HS-27A (cell line): ENCODE results near the gene UNKL.
"Not testable (repeated sequence)": the region's sequence is repeated elsewhere in the genome, so short reads cannot be mapped to it uniquely, and the experiment has no call there.

ENCODE experiments used
- DNase-seq: peaks from one replicate; pipeline ENCODE4 v3.0.0-alpha.2; 2012; ENCODE audit warnings: low read depth, missing footprints

UNKL gene

DNA sequence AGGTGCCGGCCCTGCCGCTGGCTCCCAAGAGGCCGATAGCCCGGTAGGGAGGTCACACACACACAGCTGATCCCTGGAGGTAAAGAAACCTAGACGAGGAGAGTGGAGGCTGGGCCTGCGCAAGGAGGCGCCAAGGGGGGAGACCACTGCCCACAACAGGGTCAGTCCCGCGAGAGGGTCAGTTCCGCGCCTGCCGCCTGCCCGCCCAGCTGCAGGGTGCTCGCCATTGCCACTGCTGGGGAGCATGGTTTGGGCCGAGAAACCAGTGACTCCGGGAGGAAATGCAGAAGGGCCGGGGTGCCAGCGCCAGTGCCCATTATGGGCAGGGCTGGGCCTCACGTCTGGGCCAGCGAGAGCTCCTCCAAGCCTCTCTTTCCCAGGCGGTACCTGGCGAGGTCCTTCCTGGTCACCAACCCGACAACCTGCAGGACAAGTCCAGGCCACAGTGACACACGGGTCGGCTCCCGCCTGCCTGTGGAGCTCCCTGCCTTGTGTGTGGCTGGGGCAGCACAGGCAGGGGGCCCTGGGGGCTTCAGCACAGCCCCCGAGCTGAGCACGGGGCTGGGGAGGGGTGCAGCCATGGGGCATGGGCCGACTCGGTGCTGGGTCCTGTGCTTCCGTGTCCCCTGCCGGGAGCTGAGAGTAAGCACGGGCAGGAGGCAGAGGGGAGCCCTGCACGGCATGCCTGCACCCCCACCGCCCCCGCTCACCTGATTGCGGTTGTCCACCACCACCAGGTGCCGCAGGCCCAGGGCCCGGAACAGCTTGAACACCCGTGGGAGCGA lies 32.0 kb upstream of the UNKL start:
- DNase-seq: no peak

DNA sequence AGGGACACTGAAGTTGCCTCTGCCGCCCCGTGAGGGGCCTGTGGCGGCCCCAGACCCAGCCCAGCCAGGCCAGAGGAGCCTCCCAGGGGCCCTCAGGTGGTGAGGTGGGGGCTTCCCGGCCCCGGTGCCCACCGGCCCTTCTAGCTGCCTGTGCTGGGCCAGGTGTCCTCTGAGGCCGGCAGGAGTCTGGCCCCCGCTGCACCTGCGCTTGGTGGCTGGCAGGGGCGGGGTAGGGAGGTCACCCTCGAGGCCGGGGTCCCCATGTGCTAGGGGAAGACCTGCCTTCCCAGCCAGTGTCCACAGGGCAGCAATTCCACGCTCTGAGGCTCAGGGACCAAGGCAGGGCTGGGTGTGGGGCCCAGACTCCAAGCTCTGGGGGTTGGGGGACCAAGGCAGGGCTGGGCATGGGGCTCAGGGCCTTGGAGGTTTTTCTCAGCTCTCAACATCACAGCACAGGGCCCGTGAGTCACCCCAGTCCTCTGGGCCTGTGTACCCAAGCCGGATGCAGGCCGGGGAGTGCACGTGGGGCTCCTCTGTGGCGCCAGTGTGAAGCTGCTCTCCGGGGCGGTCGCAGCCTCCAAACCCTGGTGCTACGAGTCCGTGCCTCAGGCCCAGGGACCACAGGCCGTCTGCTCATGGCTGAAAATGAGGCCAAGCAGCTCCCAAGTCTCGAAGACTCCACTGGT lies 31.2 kb upstream of the UNKL start:
- no peak for DNase-seq

DNA sequence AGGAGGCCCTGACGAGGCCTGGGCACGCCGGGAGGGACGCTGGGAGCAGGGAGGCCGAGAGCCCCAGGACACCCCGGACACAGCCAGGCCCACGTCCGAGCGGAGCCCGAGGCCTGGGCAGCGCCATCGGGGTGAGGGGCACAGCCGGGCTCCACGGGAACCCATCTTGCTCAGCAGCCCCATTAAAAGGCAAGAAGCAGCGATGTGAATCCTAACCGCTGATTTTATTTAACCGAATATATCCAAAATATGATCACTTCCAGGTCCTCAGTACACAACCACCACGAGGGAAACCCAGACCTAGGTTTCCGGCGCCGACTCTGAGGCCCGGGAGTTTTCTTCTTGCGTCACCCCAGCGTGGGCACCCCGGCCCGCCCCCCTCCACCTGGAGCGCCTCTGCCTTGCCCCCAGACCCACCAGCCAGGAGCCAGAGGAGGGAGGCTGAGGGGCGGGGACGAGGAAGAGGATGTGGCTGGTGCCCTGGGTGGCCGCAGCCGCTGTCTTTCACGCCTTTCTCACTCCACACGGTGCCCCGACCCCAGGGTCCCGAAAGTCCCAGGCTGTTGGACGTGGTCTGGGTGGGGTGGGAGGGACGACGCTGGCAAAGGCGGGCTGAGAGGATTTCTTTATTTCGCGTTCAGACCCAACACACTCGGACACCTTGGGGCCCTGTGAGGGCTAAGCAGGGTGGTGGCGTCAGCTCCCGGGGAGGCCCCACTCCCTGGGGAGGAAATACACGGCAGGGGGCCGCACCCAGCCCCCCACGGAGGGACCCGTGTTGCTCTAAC lies 30.4 kb upstream of the UNKL start:
- DNase-seq: no peak

DNA sequence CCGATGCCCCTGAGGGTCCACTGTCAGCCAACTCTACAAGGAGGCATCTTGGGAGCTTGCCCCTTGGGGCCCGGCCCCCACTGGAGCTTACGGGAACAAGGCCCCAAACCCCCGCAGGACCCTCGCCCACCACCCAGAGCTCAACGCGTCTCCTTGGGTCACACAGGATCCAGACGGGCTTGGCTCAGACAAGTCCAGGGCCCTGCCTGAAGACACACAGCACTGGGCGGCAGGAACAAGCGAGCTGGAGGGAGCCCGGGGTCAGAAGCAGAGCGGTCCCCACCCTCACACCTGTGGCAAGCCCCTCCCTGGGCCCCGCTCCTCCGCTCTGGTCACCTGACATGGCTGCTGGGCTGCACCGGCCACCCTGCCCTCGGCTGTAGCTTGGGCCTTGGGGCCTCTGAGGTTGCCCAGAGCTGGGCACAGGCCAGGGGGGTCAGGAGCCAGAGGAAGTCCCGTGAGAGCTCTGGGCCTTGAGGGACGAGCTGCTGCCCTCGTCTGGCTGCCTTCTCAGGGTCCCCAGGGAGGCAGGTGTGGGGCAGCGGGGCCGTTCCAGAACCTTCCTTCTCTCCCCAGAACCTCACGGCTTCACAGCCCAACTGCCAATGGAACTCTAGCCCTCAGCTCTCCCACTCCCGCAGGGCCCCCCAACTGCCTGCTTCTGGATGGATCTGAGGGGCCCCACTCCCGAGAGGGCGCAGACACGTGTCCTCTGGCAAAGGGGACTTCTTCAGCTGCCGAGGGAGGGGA lies 29.7 kb upstream of the UNKL start, which contains the start of gene CCDC154:
TSS of gene CCDC154 (minus strand) at position 577 of the 750 bp plus-strand sequence. CDS start at position 343, 234 bp downstream.
- no peak for DNase-seq

DNA sequence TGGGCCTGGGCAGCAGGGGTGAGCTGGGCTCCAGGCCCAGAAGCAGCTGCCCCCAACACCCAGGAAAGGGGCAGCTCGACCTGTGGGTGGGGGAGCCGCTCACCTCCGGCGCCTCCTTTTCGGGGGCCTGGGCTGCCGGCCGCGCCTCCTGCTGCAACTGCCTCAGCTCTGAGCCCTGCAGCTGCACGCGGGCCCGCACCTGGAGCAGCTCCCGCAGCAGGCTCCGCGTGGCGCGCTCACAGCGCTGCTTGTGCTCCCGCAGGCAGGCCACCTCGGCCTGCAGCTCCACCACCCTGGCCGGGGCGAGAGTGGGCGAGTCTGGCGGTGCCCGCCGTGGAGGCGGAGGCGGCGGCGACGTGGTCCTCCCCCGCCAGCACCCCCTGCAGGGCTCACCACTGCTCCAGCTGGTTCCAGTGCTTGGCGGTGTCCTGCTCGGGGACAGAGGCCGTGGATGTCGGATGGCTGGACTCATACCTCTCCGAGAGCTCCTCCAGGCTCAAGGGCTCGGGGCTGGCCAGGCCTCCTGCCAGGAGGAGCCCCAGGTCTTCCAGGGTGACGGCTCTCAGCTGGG lies 29.0 kb upstream of the UNKL start:
- DNase-seq: no peak

DNA sequence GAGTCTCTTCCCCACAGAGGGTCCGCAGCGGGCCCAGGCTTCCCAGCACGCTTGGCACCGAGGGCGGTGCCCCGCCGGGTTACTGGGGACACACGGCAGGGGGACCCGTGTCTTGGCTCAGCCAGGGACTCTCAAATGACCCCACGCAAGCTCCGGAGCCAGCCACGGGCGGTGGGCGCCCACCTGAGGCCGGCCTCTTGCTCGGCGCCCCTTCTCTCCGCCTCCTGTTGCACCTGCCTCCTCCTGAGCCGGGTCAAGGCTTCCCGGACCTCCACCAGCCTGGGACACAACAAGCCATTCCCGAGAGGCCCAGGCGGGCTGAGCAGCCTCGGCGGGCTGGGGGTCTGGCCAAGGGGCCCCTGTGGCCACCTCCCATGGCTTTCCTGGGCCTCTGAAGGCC lies 28.2 kb upstream of the UNKL start:
- no peak for DNase-seq

DNA sequence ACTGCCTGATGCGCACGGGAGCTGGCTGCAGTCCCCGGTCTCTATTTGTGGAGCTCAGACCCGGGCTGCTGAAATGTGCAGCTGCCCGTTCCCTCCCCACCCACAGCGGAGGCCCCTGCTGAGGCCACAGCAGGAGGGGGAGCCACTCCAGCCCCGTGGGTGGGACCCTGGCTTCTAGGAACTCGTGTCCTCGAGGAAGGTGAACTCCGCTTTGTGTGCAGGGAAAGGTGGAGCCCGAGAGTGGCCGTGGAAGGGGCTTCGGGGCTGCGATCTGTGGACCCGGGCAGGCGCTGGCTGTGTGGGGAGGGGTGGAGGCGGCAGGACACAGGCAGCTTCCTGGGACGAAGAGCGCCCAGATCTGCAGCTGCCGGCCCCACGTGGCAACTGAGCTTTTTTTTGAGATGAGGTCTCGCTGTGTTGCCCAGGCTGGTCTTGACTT lies 26.9 kb upstream of the UNKL start:
- DNase-seq: no peak

DNA sequence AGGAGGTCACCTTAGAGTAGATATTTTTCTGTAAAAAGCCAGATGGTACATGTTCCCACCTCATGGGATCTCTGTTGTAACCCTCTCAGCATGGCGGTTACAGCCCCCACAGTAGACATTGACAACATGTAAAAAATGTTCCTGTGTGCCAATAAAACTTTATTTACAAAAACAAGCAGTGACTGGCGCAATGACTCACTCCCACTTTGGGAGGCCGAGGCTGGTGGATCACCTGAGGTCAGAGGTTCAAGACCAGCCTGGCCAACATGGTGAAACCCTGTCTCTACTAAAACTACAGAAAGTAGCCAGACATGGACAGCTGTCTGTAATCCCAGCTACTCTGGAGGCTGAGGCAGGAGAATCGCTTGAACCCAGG lies 25.2 kb upstream of the UNKL start:
- DNase-seq: not testable (repeated sequence)

DNA sequence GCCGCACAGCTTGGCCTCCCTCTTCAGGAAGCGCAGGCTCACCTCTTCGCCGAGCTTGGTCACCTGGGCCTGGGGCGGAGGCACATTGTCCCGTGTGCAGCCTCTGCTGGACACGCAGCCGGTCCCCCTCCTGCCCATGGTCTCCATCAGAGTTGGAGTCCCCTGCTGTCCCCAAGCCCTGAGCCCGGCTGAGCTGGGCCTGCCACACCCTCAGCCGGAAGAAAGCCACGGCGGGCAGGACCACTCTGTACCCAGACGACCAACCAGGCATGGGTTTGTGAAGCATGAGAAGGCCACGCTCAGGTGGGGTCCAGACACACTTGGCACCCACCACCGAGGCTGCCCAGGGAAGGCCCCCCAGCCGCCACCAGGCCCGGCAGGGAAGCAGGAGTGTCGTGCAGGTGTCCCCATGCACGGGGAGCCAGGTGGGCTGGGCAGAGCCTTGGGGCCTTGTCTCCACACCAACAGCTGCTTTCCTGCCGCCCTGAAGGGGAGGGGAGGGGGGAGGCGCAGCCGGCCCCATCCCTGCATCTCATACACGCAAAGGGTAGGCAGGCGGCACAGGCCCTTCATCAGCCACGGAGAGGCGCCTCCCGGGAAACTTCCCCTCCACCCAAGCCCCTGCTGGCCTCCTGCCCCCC lies 24.7 kb upstream of the UNKL start:
- DNase-seq: no peak

DNA sequence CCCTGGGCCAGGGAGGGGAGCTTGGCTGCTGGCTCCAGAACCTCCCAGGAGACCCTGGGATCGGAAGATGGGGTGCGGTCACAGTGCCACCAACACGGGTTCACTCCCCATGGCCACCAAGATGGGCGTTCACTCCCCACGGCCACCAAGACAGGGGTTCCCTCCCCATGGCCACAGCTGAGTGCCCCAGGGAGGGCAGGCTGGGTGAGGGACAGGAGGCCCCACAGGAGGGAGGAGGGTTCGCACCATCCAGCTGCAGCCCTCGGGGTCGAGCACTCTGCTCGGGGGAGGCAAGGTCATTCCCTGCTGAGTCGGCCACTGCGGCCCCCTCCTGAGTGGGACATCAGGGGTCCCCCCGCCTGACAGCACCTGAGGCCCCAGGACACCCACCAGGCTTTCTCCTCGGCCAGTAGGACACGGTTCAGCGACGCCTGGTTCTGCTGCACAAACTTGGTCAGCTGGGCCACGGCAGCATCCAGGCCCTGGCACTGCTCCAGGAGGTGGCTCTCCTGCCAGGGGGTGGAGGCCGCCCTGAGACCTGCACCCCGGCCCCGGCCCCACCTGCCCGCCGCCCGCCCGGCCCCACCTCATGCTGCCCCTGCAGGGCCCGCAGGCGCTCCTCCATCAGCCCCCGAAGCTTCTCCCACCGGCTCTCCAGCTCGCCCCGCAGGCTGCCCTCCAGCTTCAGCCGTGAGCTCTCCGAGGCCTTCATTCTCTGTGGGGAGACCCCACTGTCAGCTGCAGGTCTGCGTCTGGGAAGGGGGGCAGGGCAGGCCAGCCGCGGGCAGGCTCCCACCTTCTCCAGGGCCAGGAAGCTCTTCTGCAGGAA lies 23.9 kb upstream of the UNKL start:
- no peak for DNase-seq

DNA sequence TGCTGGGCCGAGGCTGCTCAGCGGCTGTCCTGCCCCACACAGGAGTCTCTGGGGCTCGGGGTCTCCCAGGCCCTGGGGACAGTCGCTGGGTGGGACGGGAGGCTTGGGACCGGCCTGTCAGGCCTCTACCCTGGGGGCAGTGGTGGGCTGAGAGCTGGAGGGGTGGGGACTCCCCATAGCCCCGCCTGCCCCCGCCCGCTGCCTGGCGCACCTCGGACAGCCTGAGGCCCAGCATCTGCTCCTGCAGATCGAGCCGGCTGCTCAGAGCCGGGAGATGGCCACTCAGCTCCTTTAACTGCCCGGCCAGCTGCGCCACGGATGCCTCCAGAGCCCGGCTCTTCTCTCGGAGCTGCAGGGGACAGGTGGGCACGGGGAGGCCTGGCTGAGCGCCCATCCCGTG lies 23.1 kb upstream of the UNKL start:
- DNase-seq: no peak

DNA sequence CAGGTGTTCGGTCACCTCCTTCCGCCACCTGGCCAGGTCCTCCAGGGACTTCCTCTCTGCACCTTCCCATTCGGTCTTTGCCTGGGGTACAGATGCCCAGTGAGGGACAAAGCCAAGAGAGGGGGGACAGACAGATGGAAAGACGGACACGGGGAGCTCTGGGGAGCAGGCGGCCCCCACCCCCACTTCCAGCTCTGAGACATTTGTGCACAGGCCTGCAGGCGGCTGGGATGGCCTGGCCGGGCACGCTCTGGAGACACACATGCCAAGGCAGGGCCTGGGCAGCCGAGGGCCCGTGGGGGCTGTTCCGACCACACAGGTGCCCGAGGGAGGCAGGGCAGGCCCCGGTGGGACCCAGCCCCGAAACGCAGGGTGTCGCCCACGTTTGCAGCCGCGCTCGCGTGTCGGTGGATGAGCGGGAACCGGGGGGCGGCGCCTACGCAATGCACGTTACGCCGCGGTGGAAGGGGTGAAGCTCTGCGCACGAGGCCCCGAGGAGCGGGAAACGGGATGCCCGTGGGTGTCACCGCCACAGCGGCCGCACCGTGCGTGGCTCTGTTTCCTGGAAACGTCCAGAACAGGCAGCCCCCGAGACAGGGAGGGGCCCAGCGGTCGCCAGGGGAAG lies 22.3 kb upstream of the UNKL start:
- DNase-seq: no peak

DNA sequence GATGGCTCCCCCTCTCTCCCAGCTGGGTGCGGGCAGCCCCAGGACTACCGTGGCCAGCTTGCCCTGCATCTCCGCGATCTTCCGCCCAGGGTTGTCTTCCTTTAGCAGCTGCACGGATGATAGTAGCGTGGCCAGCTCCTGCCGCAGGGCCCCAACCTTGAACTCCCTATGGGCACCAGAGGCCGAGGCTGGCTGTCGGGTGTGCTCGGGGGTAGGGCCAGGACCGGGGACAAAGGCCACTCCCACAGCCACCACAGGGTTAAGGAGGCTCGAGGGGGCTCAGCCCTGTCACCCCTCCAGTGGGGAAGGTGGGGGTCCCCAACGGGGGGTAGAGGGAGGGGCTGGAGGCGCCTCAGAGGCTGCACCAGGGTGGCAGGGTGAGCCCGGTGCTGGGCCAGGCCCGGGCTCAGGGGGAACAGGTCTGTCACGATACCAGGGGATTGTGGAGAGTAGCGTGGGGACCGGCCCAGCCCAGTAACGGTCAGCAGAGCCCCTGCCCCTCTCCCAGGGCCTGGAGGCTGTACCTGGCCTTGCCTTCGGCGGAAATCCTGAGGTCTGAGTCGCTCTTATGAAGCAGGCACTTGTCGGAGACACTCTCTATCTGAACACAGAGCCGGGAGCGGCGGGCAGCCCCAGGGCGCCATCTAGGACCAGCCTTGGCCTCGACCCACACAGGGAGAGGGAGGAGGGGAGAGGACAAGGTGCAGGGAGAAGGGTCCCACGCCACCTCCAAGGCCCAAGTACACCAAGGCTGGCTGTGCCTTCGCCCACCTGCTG lies 21.6 kb upstream of the UNKL start:
- DNase-seq: no peak

DNA sequence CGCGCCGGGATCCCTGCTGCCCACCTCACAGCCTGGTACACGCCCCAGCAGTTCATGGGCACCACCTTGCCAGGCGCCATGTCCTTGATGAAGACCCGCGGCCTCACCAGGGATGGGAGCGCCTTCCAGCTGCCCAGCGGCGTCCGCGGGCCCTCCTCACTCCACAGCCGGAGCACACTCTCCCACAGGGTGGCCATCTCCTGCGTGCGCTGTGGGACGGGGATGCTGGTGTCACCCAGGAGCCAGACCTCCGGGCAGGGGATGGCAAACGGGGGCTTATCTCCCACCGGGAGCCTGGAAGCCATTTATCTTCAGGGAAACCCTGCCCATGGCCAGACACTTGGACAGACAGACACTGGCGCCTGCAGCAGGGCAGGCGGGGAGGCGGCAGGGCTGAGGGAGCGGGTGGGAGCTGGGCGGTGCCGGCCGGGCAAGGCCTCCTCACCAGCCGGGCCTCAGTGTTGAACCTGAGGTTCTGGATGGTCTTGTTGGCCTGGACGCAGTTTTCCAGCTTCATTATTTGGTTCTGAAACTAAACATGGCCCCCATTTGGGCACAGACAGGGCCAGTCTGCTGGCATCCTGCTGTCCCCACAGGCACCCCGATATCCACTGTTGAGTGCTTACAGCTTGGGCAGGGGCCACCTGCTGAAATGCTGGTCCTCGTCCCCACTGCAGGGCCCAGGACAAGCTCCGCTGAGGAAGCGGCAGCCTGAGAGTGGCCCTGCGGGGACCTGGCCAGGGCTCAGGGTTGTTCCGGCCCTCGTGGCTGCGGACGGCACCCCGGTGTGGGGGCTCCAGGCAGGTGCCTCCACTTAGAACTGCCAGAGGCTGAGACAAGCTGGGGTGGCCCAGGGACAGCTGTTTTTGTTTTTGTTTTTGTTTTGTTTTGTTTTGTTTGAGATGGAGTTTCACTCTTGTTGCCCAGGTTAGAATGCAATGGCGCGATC lies 20.4 kb upstream of the UNKL start:
- DNase-seq: no peak

DNA sequence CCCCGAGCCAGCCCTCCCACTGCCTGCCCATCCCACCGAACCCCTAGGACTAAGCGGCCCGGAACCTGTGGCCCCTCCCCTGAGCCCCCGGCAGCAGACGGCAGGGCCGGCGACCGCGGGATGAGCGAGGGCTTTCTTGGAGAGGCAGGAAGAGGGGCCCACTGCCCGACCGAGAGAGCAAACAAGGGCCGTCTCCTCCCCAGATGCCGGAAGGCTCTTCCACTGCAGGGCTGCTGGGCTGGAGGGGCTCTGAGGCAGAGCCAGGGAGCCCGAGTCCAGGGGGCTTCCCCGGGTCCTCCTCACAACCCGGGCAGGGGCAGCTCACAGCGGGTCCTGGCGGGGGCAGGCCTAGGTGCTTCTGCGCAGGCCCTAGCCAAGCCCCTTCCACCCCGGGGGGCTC lies 19.3 kb upstream of the UNKL start:
- no peak for DNase-seq

DNA sequence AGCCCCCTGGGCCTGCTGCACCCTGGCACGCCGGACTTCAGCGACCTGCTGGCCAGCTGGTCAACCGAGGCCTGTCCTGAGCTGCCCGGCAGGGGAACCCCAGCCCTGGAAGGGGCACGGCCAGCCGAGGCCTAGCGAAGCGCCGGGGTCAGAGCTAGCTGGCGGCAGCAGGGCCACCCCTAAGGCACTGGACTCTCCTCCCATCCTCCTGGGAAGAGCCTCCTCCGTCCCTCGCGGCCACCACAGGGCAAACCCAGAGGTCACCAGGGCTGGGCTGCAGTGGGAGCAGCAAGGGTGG lies 18.7 kb upstream of the UNKL start:
- no peak for DNase-seq

DNA sequence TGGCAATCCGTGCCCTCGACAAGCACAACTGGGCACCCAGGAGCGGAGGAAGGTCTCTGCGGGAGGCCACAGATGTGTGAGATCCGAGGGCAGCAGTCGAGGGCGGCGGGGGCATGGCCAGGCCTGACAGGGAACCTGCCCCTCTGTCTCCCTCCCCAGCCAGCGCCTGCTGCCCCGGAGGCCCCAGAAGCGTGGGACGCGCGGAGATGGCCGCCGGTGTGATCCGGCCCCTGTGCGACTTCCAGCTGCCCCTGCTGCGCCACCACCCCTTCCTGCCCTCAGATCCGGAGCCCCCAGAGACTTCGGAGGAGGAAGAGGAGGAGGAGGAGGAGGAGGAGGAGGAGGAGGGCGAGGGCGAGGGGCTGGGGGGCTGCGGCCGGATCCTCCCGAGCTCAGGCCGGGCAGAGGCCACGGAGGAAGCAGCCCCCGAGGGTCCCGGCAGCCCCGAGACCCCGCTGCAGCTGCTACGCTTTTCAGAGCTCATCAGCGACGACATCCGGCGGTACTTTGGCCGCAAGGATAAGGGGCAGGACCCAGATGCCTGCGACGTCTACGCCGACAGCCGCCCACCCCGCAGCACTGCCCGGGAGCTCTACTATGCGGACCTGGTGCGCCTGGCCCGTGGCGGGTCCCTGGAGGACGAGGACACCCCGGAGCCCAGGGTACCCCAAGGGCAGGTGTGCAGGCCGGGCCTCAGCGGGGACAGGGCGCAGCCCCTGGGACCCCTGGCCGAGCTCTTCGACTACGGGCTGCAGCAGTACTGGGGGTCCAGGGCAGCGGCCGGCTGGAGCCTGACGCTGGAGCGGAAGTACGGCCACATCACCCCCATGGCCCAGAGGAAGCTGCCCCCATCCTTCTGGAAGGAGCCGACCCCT lies 18.1 kb upstream of the UNKL start:
- no peak for DNase-seq
